Measurements from ENCODE around the gene CD99L2. TPM values are rescaled to one million over a fixed set of nuclear protein-coding genes. Genes with fewer than 3 reads are reported as not detected.

Gene CD99L2
- total RNA-seq, 6 experiments from 2014 or later: 25.5 to 53.6 (median 33.0) TPM

DNA sequence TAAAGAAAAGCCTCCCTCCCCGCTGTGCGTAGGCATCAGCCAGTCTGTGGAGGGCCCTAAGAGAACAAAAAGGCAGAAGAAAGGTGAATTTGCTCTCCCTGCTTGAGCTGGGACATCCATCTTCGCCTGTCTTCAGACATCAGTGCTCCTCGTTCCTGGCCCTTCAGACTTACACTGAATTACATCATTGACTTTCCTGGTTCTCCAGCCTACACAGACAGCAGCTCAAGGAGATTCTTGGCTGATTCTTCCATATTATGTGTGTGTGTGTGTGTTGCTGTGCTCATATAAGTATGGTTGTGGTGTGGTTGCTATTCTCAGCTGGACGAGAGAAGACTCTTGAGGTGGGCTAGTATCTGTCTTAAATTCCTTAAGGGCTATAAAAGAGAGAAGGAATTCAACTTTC lies 35.5 kb upstream of the CD99L2 start:
- no peaks in the 10 kb centered on the region for H3K36me3 ChIP-seq
- DNase-seq: no peak
- H3K27ac ChIP-seq: no peak overlapping the region
- intact Hi-C loops (cut with DNase I): no loop called here
- no peak overlapping the region for H3K4me3 ChIP-seq
- no peak for ATAC-seq
- WGBS (ENCODE audit: insufficient coverage, low coverage, low lambda C conversion rate, missing lambda C conversion rate): 46% methylated on average over 5 of the region's 5 CpGs
- no peaks in the 10 kb centered on the region for H3K9me3 ChIP-seq
- H3K27me3 ChIP-seq: no peaks in the 10 kb centered on the region
- no peaks in the 10 kb centered on the region for H3K4me1 ChIP-seq
- TF ChIP-seq, protein P1, sequence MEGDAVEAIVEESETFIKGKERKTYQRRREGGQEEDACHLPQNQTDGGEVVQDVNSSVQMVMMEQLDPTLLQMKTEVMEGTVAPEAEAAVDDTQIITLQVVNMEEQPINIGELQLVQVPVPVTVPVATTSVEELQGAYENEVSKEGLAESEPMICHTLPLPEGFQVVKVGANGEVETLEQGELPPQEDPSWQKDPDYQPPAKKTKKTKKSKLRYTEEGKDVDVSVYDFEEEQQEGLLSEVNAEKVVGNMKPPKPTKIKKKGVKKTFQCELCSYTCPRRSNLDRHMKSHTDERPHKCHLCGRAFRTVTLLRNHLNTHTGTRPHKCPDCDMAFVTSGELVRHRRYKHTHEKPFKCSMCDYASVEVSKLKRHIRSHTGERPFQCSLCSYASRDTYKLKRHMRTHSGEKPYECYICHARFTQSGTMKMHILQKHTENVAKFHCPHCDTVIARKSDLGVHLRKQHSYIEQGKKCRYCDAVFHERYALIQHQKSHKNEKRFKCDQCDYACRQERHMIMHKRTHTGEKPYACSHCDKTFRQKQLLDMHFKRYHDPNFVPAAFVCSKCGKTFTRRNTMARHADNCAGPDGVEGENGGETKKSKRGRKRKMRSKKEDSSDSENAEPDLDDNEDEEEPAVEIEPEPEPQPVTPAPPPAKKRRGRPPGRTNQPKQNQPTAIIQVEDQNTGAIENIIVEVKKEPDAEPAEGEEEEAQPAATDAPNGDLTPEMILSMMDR (IDR thresholded peaks at IDR 0.05): no peak
- no peak for TF ChIP-seq POLR2A (IDR thresholded peaks at IDR 0.05)

DNA sequence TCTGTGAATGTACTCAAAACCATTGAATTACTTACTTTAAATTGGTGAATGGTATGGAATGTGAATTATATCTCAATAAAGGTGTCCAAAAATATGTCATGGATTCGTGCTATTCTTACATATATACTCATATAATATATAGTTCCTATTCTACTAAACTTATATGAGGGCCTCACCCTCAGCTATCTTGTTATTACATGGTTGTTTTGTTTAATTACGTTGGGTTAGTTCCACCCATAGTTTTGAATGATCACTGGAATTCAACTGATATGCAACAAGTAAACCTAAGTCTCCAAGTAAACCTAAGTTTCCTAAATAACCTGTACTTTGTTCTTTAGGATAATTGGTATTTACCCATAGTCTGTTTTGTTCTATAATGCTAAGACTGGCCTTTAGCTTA lies 30.6 kb upstream of the CD99L2 start:
- no peaks in the 10 kb centered on the region for H3K4me1 ChIP-seq
- H3K36me3 ChIP-seq: no peaks in the 10 kb centered on the region
- ATAC-seq: no peak
- no peaks in the 10 kb centered on the region for H3K27me3 ChIP-seq
- H3K4me3 ChIP-seq: no peak overlapping the region
- intact Hi-C loops (cut with DNase I): no loop called here
- TF ChIP-seq POLR2A (IDR thresholded peaks at IDR 0.05): no peak
- TF ChIP-seq, protein P1 (IDR thresholded peaks at IDR 0.05): no peak
- no peak overlapping the region for H3K27ac ChIP-seq
- WGBS (ENCODE audit: insufficient coverage, low coverage, low lambda C conversion rate, missing lambda C conversion rate): 48% methylated on average over 2 of the region's 2 CpGs
- H3K9me3 ChIP-seq: no peaks in the 10 kb centered on the region
- DNase-seq: no peak

DNA sequence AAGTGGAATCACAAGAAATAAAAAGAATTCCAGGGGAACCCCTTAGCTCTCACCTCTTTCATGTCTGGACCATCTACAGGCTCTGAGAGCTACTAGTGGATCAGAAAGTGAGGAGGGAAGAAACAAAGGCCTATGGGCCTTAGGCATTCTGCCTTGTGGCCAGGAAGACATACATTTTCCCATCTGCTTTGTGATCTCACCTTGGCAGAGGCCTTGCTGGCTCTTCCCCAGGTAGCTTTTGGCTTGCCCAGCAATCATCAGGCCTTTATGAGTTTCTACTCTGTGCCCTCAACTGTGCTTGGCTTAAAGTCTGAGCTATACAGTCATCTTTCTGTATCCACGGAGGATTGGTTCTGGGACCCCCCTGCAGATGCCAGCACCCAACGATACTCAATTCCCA lies 28.3 kb upstream of the CD99L2 start:
- intact Hi-C loops (cut with DNase I): no loop called here
- Histone ChIP-seq H3K4me3 (no peak overlapping the region), H3K27me3 (no peaks in the 10 kb centered on the region), H3K9me3 (no peaks in the 10 kb centered on the region), H3K4me1 (no peaks in the 10 kb centered on the region), H3K27ac (no peak overlapping the region), H3K36me3 (no peaks in the 10 kb centered on the region)
- ATAC-seq (no peak), DNase-seq (no peak)
- no peak for TF ChIP-seq POLR2A (IDR thresholded peaks at IDR 0.05)
- TF ChIP-seq, protein P1 (IDR thresholded peaks at IDR 0.05): no peak
- WGBS (ENCODE audit: insufficient coverage, low coverage, low lambda C conversion rate, missing lambda C conversion rate): no CpG with 5 or more reads among the region's 2 CpGs

DNA sequence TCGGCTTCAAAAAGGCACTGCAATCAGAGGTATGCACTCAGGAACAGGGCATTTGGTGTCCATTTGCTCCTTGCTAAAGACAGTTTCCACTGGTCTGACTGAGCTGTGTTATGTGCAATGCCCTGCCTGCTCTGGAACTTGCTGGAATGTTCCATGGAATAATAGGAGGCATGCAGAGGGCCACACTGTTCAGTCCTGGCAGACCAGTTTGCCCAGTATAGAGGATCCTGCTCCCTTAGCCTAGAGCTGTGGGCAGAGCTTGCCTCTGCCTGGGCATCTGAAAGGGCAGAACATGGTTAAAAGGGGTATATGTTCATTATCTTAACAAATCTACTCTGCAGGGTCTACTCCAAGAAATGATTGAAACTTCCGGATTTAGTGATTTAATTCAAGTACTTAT lies 27.8 kb upstream of the CD99L2 start:
- intact Hi-C loops (cut with DNase I): no loop called here
- Histone ChIP-seq H3K4me1 (no peaks in the 10 kb centered on the region), H3K36me3 (no peaks in the 10 kb centered on the region), H3K9me3 (no peaks in the 10 kb centered on the region), H3K4me3 (no peak overlapping the region), H3K27me3 (no peaks in the 10 kb centered on the region), H3K27ac (no peak overlapping the region)
- DNase-seq (no peak), ATAC-seq (no peak)
- TF ChIP-seq, protein P1 (IDR thresholded peaks at IDR 0.05): no peak
- no peak for TF ChIP-seq POLR2A (IDR thresholded peaks at IDR 0.05)
- 77% methylated on average over 2 of the region's 2 CpGs for WGBS (ENCODE audit: insufficient coverage, low coverage, low lambda C conversion rate, missing lambda C conversion rate)

DNA sequence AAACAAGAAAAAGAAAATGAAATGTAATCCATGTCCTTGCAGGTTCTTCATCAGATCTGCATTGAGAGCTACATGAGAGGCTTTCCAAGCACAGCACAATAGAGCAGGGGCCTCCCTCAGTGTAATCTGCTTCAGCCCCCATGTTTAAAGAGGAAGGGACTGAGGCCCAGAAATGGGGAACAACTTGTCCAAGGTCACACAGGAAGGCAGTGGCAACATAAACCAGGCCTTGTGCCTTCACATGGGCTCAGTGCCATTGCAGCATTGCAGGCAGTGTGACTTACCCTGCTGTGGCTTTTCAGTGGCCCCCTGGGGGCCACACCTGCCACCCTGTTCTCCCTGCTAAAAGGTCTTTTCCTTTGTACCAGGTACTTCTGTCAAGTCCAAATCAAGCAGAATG lies 20.9 kb upstream of the CD99L2 start:
- Histone ChIP-seq H3K4me3 (no peak overlapping the region), H3K9me3 (no peaks in the 10 kb centered on the region), H3K27me3 (no peaks in the 10 kb centered on the region), H3K36me3 (no peaks in the 10 kb centered on the region), H3K27ac (no peak overlapping the region), H3K4me1 (no peaks in the 10 kb centered on the region)
- intact Hi-C loops (cut with DNase I): no loop called here
- ATAC-seq (no peak), DNase-seq (no peak)
- TF ChIP-seq, protein P1 (IDR thresholded peaks at IDR 0.05): no peak
- TF ChIP-seq POLR2A (IDR thresholded peaks at IDR 0.05): no peak
